Suprapubic skin (tissue), 3 donors: Measurements from ENCODE around the gene SHROOM1.

Experiments used
- POLR2A ChIP-seq, 2 donors: fragments of 450-650 bp; IDR thresholded peaks; one replicate each; pipeline ENCODE4 v1.6.1; 2017; ENCODE audit warnings: antibody characterized with exemption in 2 of 2, mild to moderate bottlenecking in 2 of 2, moderate library complexity in 2 of 2
- TF ChIP-seq, protein P1 (sequence below), 2 donors: fragments of 200-600 bp in 1 of 2; fragments of 450-650 bp in 1 of 2; sonication (generic) in 1 of 2; IDR thresholded peaks; one replicate each; pipeline ENCODE4 v1.5.1; 2016 to 2019; ENCODE audit warnings: antibody characterized with exemption in 2 of 2, mild to moderate bottlenecking in 1 of 2, moderate library complexity in 1 of 2

DNA sequence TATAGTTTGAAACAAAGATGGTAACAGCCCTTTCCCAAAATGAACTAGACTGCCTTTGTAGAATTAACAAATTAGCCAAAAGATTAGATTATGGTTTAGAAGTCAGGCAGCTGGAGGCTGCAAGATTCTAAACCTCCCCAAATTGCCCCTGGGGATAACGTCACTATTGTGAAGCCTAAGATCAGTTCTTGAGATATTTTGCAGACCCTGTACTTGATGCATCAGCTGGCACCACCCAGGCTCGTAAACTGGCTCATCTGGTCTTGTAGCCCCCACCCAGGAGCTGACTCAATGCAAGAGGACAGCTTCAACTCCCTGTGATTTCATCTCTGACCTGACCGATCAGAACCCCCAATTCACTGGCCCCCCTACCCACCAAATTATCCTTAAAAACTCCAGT is 21.6 kb downstream of the SHROOM1 start:
- no peak for TF ChIP-seq POLR2A (IDR thresholded peaks at IDR 0.05)
- TF ChIP-seq, protein P1, sequence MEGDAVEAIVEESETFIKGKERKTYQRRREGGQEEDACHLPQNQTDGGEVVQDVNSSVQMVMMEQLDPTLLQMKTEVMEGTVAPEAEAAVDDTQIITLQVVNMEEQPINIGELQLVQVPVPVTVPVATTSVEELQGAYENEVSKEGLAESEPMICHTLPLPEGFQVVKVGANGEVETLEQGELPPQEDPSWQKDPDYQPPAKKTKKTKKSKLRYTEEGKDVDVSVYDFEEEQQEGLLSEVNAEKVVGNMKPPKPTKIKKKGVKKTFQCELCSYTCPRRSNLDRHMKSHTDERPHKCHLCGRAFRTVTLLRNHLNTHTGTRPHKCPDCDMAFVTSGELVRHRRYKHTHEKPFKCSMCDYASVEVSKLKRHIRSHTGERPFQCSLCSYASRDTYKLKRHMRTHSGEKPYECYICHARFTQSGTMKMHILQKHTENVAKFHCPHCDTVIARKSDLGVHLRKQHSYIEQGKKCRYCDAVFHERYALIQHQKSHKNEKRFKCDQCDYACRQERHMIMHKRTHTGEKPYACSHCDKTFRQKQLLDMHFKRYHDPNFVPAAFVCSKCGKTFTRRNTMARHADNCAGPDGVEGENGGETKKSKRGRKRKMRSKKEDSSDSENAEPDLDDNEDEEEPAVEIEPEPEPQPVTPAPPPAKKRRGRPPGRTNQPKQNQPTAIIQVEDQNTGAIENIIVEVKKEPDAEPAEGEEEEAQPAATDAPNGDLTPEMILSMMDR (IDR thresholded peaks at IDR 0.05), result no peak
